ENCODE results near the gene PHACTR3.

DNA sequence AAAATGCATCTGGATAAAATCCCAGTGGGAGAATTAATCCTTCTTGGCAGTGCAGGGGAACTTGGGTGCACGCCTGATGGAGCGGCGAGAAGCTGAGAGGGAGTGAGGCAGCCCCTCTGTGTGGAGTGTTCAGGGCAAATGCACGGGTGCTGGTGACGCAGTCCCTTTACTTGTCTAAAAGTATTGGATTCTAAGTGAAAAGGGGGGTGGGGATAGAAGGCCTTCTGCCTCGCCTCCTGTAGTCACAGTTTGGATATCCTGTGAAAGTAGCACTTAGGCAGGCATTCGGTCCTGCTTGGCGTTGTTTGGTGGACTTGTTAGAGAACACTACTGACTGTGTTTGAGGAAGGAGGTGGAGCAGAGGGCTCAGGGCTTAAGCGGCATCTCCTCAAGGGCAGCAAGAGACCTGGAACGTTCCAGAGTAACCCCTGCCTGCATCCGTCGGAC, 39.3 kb downstream of the PHACTR3 start:
- no peak for TF ChIP-seq EZH2 (IDR thresholded peaks at IDR 0.05; ENCODE audit: borderline replicate concordance, low read depth, low read length, severe bottlenecking)
- no peak for TF ChIP-seq POLR2AphosphoS5 (IDR thresholded peaks at IDR 0.05; ENCODE audit: insufficient read depth, low read depth, low read length)
- TF ChIP-seq, protein P1, sequence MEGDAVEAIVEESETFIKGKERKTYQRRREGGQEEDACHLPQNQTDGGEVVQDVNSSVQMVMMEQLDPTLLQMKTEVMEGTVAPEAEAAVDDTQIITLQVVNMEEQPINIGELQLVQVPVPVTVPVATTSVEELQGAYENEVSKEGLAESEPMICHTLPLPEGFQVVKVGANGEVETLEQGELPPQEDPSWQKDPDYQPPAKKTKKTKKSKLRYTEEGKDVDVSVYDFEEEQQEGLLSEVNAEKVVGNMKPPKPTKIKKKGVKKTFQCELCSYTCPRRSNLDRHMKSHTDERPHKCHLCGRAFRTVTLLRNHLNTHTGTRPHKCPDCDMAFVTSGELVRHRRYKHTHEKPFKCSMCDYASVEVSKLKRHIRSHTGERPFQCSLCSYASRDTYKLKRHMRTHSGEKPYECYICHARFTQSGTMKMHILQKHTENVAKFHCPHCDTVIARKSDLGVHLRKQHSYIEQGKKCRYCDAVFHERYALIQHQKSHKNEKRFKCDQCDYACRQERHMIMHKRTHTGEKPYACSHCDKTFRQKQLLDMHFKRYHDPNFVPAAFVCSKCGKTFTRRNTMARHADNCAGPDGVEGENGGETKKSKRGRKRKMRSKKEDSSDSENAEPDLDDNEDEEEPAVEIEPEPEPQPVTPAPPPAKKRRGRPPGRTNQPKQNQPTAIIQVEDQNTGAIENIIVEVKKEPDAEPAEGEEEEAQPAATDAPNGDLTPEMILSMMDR (IDR thresholded peaks at IDR 0.05; ENCODE audit: extremely low read depth in 1 of 2, insufficient read depth in 1 of 2, low read depth in 1 of 2, low read length in 2 of 2): no peak
- no peak for TF ChIP-seq JUN (IDR thresholded peaks at IDR 0.05; ENCODE audit: borderline replicate concordance, insufficient read depth, insufficient read length, low read depth)
- TF ChIP-seq POLR2A (IDR thresholded peaks at IDR 0.05; ENCODE audit: low read depth, low read length): no peak
- no peak for TF ChIP-seq GATA2 (IDR thresholded peaks at IDR 0.05; ENCODE audit: insufficient read depth, insufficient read length, low read depth, low read length)
- TF ChIP-seq, protein P2, sequence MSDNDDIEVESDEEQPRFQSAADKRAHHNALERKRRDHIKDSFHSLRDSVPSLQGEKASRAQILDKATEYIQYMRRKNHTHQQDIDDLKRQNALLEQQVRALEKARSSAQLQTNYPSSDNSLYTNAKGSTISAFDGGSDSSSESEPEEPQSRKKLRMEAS (IDR thresholded peaks at IDR 0.05; ENCODE audit: insufficient read depth, insufficient read length): no peak
- no peak for TF ChIP-seq MYC (IDR thresholded peaks at IDR 0.05; ENCODE audit: low read depth, low read length)
- TF ChIP-seq FOS (IDR thresholded peaks at IDR 0.05; ENCODE audit: borderline replicate concordance, insufficient read depth, low read length): no peak
